SK-N-SH treated with all-trans-retinoic acid at 6 μM for 48 hours (cell line): ENCODE measurements around the gene CAPG.

ENCODE experiments used
- ATAC-seq: fragments of 200-7000 bp; cut with Tn5 transposase; 3 replicates; pipeline ENCODE4 v1.9.1; 2020; ENCODE audit warnings: mild to moderate bottlenecking, moderate library complexity
- ARNTL ChIP-seq: fragments of 450-650 bp; formaldehyde crosslinking; IDR thresholded peaks from 2 replicates; pipeline ENCODE4 v1.5.0; 2020; ENCODE audit warnings: low read depth, mild to moderate bottlenecking, moderate library complexity, borderline replicate concordance
- BACH2 ChIP-seq: fragments of 250-450 bp; sonication (Bioruptor Pico); IDR thresholded peaks from 2 replicates; pipeline ENCODE4 v1.9.0; 2021; ENCODE audit warnings: mild to moderate bottlenecking, borderline replicate concordance
- CREB5 ChIP-seq: fragments of 250-450 bp; sonication (Bioruptor Pico); IDR thresholded peaks from 2 replicates; pipeline ENCODE4 v1.5.1; 2020; ENCODE audit warnings: low read depth, mild to moderate bottlenecking, moderate library complexity
- CSDC2 ChIP-seq: fragments of 250-450 bp; sonication (Bioruptor Pico); IDR thresholded peaks from 2 replicates; pipeline ENCODE4 v1.5.0; 2020; ENCODE audit warnings: mild to moderate bottlenecking, moderate library complexity
- CSRNP3 ChIP-seq: fragments of 250-450 bp; sonication (Bioruptor Pico); IDR thresholded peaks from 2 replicates; pipeline ENCODE4 v1.5.1; 2021; ENCODE audit warnings: mild to moderate bottlenecking, moderate library complexity
- ESRRG ChIP-seq: fragments of 250-450 bp; sonication (Bioruptor Pico); IDR thresholded peaks from 2 replicates; pipeline ENCODE4 v1.6.1; 2021; ENCODE audit warnings: mild to moderate bottlenecking
- GLIS3 ChIP-seq: fragments of 250-450 bp; sonication (Bioruptor Pico); IDR thresholded peaks from 2 replicates; pipeline ENCODE4 v1.5.0; 2020; ENCODE audit warnings: mild to moderate bottlenecking, moderate library complexity
- ISL1 ChIP-seq: fragments of 250-450 bp; sonication (Bioruptor Pico); IDR thresholded peaks from 2 replicates; pipeline ENCODE4 v2.1.2; 2022; ENCODE audit warnings: mild to moderate bottlenecking, moderate library complexity
- POU6F1 ChIP-seq: fragments of 250-450 bp; sonication (Bioruptor Pico); IDR thresholded peaks from 2 replicates; pipeline ENCODE4 v1.8.0; 2021; ENCODE audit warnings: low read depth, mild to moderate bottlenecking, moderate library complexity, borderline replicate concordance
- PPARA ChIP-seq: fragments of 250-450 bp; sonication (Bioruptor Pico); IDR thresholded peaks from 2 replicates; pipeline ENCODE4 v1.5.0; 2020; ENCODE audit warnings: mild to moderate bottlenecking, borderline replicate concordance
- RARB ChIP-seq: fragments of 250-450 bp; sonication (Bioruptor Pico); IDR thresholded peaks from 2 replicates; pipeline ENCODE4 v1.8.0; 2021; ENCODE audit warnings: mild to moderate bottlenecking, moderate library complexity
- SNAI2 ChIP-seq: fragments of 250-450 bp; sonication (Bioruptor Pico); IDR thresholded peaks from 2 replicates; pipeline ENCODE4 v1.5.0; 2020; ENCODE audit warnings: mild to moderate bottlenecking, moderate library complexity
- TCF4 ChIP-seq: fragments of 250-450 bp; sonication (Bioruptor Pico); IDR thresholded peaks from 2 replicates; pipeline ENCODE4 v1.8.0; 2021; ENCODE audit warnings: mild to moderate bottlenecking, moderate library complexity, borderline replicate concordance
- TSHZ2 ChIP-seq: fragments of 250-450 bp; sonication (Bioruptor Pico); IDR thresholded peaks from 2 replicates; pipeline ENCODE4 v1.5.0; 2020; ENCODE audit warnings: mild to moderate bottlenecking, moderate library complexity
- ZC3H10 ChIP-seq: fragments of 250-450 bp; sonication (Bioruptor Pico); IDR thresholded peaks from 2 replicates; pipeline ENCODE4 v1.5.1; 2021; ENCODE audit warnings: mild to moderate bottlenecking, moderate library complexity
- ZFP3 ChIP-seq: fragments of 250-450 bp; sonication (Bioruptor Pico); IDR thresholded peaks from 2 replicates; pipeline ENCODE4 v1.5.0; 2020; ENCODE audit warnings: mild to moderate bottlenecking, moderate library complexity
- ZFP30 ChIP-seq: fragments of 450-650 bp; formaldehyde crosslinking; IDR thresholded peaks from 2 replicates; pipeline ENCODE4 v1.5.0; 2022; ENCODE audit warnings: mild to moderate bottlenecking, moderate library complexity
- ZNF565 ChIP-seq: fragments of 450-650 bp; formaldehyde crosslinking; conservative IDR thresholded peaks from 2 replicates; pipeline ENCODE4 v1.5.0; 2020; ENCODE audit warnings: low read depth, mild to moderate bottlenecking, moderate library complexity

CAPG gene

GRCh38 chr2:85425588-85425987 is 15.4 kb upstream of the CAPG start (continued):
- no peak for TF ChIP-seq POU6F1 (CRISPR knock-in tag)
- TF ChIP-seq SNAI2: no peak

- TF ChIP-seq PPARA (no peak), ZFP3 (no peak), TCF4 (CRISPR knock-in tag) (no peak), ARNTL (CRISPR knock-in tag) (no peak), ZFP30 (CRISPR knock-in tag) (no peak)
- ATAC-seq: no peak
Observed at GRCh38 chr2:85423525-85423924, 13.4 kb upstream of the CAPG start.

- ATAC-seq: no peak
- TF ChIP-seq ZNF565 (CRISPR knock-in tag) (no peak), CSRNP3 (CRISPR knock-in tag) (no peak), TCF4 (CRISPR knock-in tag) (no peak), POU6F1 (CRISPR knock-in tag) (no peak), BACH2 (no peak)
Observed at GRCh38 chr2:85422072-85422457, 11.9 kb upstream of the CAPG start.

GRCh38 chr2:85421260-85422071 is 11.3 kb upstream of the CAPG start:
- TF ChIP-seq ZFP3: no peak
- TF ChIP-seq ESRRG (CRISPR knock-in tag): no peak
- TF ChIP-seq CSRNP3 (CRISPR knock-in tag): no peak
- TF ChIP-seq TSHZ2 (CRISPR knock-in tag): no peak
- no peak for TF ChIP-seq ZNF565 (CRISPR knock-in tag)
- no peak for TF ChIP-seq ZFP30 (CRISPR knock-in tag)
- TF ChIP-seq ISL1 (CRISPR knock-in tag): no peak
- TF ChIP-seq PPARA: no peak
- no peak for TF ChIP-seq ZC3H10 (CRISPR knock-in tag)
- TF ChIP-seq POU6F1 (CRISPR knock-in tag): no peak
- TF ChIP-seq CSDC2 (CRISPR knock-in tag): no peak
- TF ChIP-seq RARB (CRISPR knock-in tag): no peak
- TF ChIP-seq CREB5 (CRISPR knock-in tag): no peak
- TF ChIP-seq GLIS3 (CRISPR knock-in tag): no peak
- TF ChIP-seq ARNTL (CRISPR knock-in tag): no peak
- TF ChIP-seq SNAI2: no peak
- no peak for ATAC-seq
